SKM-1 treated with dmso at 0.1 percent for 144 hours (cell line): ENCODE data around the gene CKS2.

Experiments used
- DNase-seq: peaks from one replicate; lab custom pipeline; 2025; ENCODE audit not compliant: unreplicated experiment; lab: John Stamatoyannopoulos, UW

CKS2 gene

GRCh38 chr9:89363921-89364665 is 53.1 kb downstream of the CKS2 start:
- DNase-seq, result no peak

GRCh38 chr9:89364666-89365531 is 53.9 kb downstream of the CKS2 start:
- no peak for DNase-seq

GRCh38 chr9:89365532-89365912 is 54.5 kb downstream of the CKS2 start:
- no peak for DNase-seq
